Neural cell (in vitro differentiated cells): ENCODE results near the gene ACIN1. TPM values are rescaled to one million over a fixed set of nuclear protein-coding genes. Genes with fewer than 3 reads are reported as not detected.

ENCODE experiments used
- H2AFZ ChIP-seq: fragments of 200-600, 300-800 bp; sonication (generic), shearing (Covaris generic); 2 replicates; pipeline ENCODE4 v1.6.0; 2014; ENCODE audit warnings: low read depth, mild to moderate bottlenecking, antibody characterized with exemption, low read length, moderate library complexity
- H3F3A ChIP-seq: fragments of 200-600 bp; shearing (Covaris generic); 2 replicates; pipeline ENCODE4 v1.6.1; 2016; ENCODE audit warnings: mild to moderate bottlenecking, moderate library complexity, mixed read lengths, antibody characterized with exemption, low read length; ENCODE audit not compliant: insufficient read depth, poor library complexity, severe bottlenecking
- H3K27ac ChIP-seq: fragments of 200-600, 300-800 bp; sonication (generic), shearing (Covaris generic); 2 replicates; pipeline ENCODE4 v1.5.1; 2014; ENCODE audit warnings: mild to moderate bottlenecking, low read length, moderate library complexity
- H3K27me3 ChIP-seq: fragments of 300-800, 200-600 bp; sonication (generic), shearing (Covaris generic); 2 replicates; pipeline ENCODE4 v1.6.0; 2014; ENCODE audit warnings: mild to moderate bottlenecking, low read depth, low read length, moderate library complexity; ENCODE audit not compliant: insufficient read depth
- H3K36me3 ChIP-seq: fragments of 300-800, 200-600 bp; sonication (generic), shearing (Covaris generic); 2 replicates; pipeline ENCODE4 v1.5.1; 2014; ENCODE audit warnings: mild to moderate bottlenecking, antibody characterized with exemption, low read length, moderate library complexity; ENCODE audit not compliant: insufficient read depth
- H3K4me2 ChIP-seq: fragments of 300-800, 200-600 bp; sonication (generic), shearing (Covaris generic); 2 replicates; pipeline ENCODE4 v1.6.0; 2014; ENCODE audit warnings: mild to moderate bottlenecking, low read length
- H3K4me3 ChIP-seq: fragments of 300-800, 200-600 bp; sonication (generic), shearing (Covaris generic); 2 replicates; pipeline ENCODE4 v1.5.1; 2014; ENCODE audit warnings: mild to moderate bottlenecking, low read length, moderate library complexity
- H3K79me2 ChIP-seq: fragments of 200-600 bp; shearing (Covaris generic); replicated peaks from 2 replicates; pipeline ENCODE4 v1.6.0; 2014; ENCODE audit warnings: mild to moderate bottlenecking, low read length, moderate library complexity; ENCODE audit not compliant: insufficient read depth
- H3K9ac ChIP-seq: fragments of 300-800, 200-600 bp; sonication (generic), shearing (Covaris generic); 2 replicates; pipeline ENCODE4 v1.6.1; 2016; ENCODE audit warnings: mild to moderate bottlenecking, low read length, mixed read lengths
- H3K9me2 ChIP-seq: fragments of 200-600 bp; shearing (Covaris generic); 2 replicates; pipeline ENCODE4 v1.6.1; 2016; ENCODE audit warnings: mild to moderate bottlenecking, low read length, mixed read lengths; ENCODE audit not compliant: insufficient read depth
- H3K9me3 ChIP-seq: fragments of 200-600, 300-800 bp; sonication (generic), shearing (Covaris generic); 2 replicates; pipeline ENCODE4 v1.6.1; 2016; ENCODE audit warnings: mild to moderate bottlenecking, mixed run types, low read length, moderate library complexity, mixed read lengths
- H4K20me1 ChIP-seq: fragments of 200-600 bp; shearing (Covaris generic); 2 replicates; pipeline ENCODE4 v1.6.1; 2016; ENCODE audit warnings: mild to moderate bottlenecking, mixed run types; ENCODE audit not compliant: insufficient read depth
- CTCF ChIP-seq: fragments of 450-650 bp; IDR thresholded peaks from 2 replicates; pipeline ENCODE4 v1.5.1; 2014; ENCODE audit warnings: antibody characterized with exemption, mild to moderate bottlenecking, moderate library complexity; ENCODE audit not compliant: poor library complexity, severe bottlenecking
- EP300 ChIP-seq: fragments of 450-650 bp; conservative IDR thresholded peaks from 2 replicates; pipeline ENCODE4 v1.6.1; 2014; ENCODE audit warnings: antibody characterized with exemption, mild to moderate bottlenecking, moderate library complexity; ENCODE audit not compliant: poor library complexity, severe bottlenecking
- EZH2 ChIP-seq: fragments of 200-600, 300-800 bp; shearing (Covaris generic), sonication (generic); IDR thresholded peaks from 2 replicates; pipeline ENCODE4 v1.6.1; 2014; ENCODE audit warnings: antibody characterized with exemption, low read length, borderline replicate concordance, mild to moderate bottlenecking; ENCODE audit not compliant: insufficient read depth, poor library complexity, severe bottlenecking
- MXI1 ChIP-seq: fragments of 450-650 bp; conservative IDR thresholded peaks from 2 replicates; pipeline ENCODE4 v1.6.1; 2014; ENCODE audit warnings: antibody characterized with exemption, mild to moderate bottlenecking; ENCODE audit not compliant: poor library complexity, severe bottlenecking
- POLR2AphosphoS5 ChIP-seq: IDR thresholded peaks from 2 replicates; pipeline ENCODE4 v1.6.1; 2012
- RAD21 ChIP-seq: fragments of 450-650 bp; conservative IDR thresholded peaks from 2 replicates; pipeline ENCODE4 v1.6.1; 2014; ENCODE audit warnings: antibody characterized with exemption, mild to moderate bottlenecking, moderate library complexity
- SMC3 ChIP-seq: fragments of 450-650 bp; conservative IDR thresholded peaks from 2 replicates; pipeline ENCODE4 v1.6.1; 2014; ENCODE audit warnings: antibody characterized with exemption, mild to moderate bottlenecking, moderate library complexity; ENCODE audit not compliant: poor library complexity
- TAF1 ChIP-seq: IDR thresholded peaks from 2 replicates; pipeline ENCODE4 v1.6.1; 2012; ENCODE audit warnings: low read depth
- polyA plus RNA-seq: library from polyadenylated mRNA; depleted of rRNA; stranded (reverse); fragments of >200 nt; gene quantifications from 2 replicates; pipeline ENCODE4 v1.2.3, GENCODE V29; 2014
- TF ChIP-seq, protein P1 (sequence below): IDR thresholded peaks from 2 replicates; pipeline ENCODE4 v1.6.1; 2012; ENCODE audit warnings: borderline replicate concordance

The ACIN1 gene
- polyA plus RNA-seq, 1 donor from 2014 or later = 143 TPM

DNA sequence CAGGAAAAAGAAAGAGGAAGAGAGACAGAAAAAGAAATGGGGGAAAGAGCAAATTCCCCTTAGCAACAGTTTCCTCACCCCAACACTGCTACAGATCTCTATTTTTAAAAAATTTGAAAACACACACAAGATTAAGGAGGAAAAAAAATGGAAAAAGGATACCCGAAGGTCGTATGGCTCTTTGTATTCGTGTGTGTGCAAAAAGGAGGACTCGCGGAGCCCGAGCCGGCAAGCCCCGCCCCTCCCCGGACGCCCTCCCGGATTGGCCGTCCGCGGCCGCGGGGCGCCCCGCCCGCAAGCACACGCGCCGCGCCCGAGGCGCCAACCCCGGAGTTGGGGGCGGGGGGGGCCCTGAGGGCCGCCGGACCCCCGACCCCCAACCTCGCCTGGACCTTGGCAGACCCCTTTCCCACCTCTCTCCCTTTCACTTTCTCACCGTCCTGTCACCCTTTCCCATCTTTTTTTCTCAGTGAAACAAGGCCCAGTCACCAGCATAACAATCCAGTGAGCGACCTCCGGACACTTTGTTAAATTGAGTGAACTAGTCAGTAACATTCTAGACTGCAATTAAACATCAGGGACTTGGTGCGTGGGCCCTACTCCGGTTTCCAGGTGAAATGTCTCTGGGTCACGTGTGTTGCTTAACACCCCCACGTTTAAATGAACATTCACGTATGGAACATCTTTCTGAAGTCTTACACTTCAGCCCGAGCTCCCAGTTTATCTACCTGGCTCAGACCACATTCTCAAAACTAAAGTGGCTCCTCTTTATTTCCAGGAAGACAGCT, 84.8 kb downstream of the ACIN1 start, which contains the start of gene C14orf93:
Gene C14orf93 (minus strand): TSS at position 205 of the 788 bp plus-strand sequence. CDS start 11,120 bp downstream, outside the sequence.
- Histone ChIP-seq H4K20me1 (no peaks in the 10 kb centered on the region), H3K9ac (peak within 1 kb of the TSS; percentile 50), H3K27me3 (no peaks in the 10 kb centered on the region), H3K9me3 (no peaks in the 10 kb centered on the region), H3K4me3 (peak within 1 kb of the TSS; percentile 57), H3K9me2 (no peaks in the 10 kb centered on the region), H2AFZ (no peak within 1 kb of the TSS), H3F3A (peaks cover 4% of the 10 kb centered on the region), H3K4me2 (peak within 1 kb of the TSS; percentile 73), H3K36me3 (no peaks in the 10 kb centered on the region), H3K79me2 (peaks cover 6% of the 10 kb centered on the region), H3K27ac (peak within 1 kb of the TSS; percentile 31)
- TF ChIP-seq, protein P1, sequence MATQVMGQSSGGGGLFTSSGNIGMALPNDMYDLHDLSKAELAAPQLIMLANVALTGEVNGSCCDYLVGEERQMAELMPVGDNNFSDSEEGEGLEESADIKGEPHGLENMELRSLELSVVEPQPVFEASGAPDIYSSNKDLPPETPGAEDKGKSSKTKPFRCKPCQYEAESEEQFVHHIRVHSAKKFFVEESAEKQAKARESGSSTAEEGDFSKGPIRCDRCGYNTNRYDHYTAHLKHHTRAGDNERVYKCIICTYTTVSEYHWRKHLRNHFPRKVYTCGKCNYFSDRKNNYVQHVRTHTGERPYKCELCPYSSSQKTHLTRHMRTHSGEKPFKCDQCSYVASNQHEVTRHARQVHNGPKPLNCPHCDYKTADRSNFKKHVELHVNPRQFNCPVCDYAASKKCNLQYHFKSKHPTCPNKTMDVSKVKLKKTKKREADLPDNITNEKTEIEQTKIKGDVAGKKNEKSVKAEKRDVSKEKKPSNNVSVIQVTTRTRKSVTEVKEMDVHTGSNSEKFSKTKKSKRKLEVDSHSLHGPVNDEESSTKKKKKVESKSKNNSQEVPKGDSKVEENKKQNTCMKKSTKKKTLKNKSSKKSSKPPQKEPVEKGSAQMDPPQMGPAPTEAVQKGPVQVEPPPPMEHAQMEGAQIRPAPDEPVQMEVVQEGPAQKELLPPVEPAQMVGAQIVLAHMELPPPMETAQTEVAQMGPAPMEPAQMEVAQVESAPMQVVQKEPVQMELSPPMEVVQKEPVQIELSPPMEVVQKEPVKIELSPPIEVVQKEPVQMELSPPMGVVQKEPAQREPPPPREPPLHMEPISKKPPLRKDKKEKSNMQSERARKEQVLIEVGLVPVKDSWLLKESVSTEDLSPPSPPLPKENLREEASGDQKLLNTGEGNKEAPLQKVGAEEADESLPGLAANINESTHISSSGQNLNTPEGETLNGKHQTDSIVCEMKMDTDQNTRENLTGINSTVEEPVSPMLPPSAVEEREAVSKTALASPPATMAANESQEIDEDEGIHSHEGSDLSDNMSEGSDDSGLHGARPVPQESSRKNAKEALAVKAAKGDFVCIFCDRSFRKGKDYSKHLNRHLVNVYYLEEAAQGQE = peak; percentile 5
- TF ChIP-seq SMC3 = no peak
- peak; percentile 15 for TF ChIP-seq POLR2AphosphoS5
- no peak for TF ChIP-seq EZH2
- no peak for TF ChIP-seq TAF1
- TF ChIP-seq RAD21 = no peak
- TF ChIP-seq MXI1 = no peak
- no peak for TF ChIP-seq CTCF
- TF ChIP-seq EP300 = no peak

GRCh38 chr14:23009483-23009938, 85.4 kb downstream of the ACIN1 start:
- Histone ChIP-seq H3K9me3 (no peaks in the 10 kb centered on the region), H3K4me2 (peak overlapping the region; percentile 73), H3K4me3 (peak overlapping the region; percentile 57), H3K27me3 (no peaks in the 10 kb centered on the region), H3K9ac (peak overlapping the region; percentile 50), H3K9me2 (no peaks in the 10 kb centered on the region), H3K36me3 (no peaks in the 10 kb centered on the region), H2AFZ (no peak overlapping the region), H4K20me1 (no peaks in the 10 kb centered on the region), H3K27ac (peak overlapping the region; percentile 31), H3F3A (peaks cover 4% of the 10 kb centered on the region), H3K79me2 (peaks cover 6% of the 10 kb centered on the region)
- TF ChIP-seq SMC3 = no peak
- TF ChIP-seq, protein P1 = peak; percentile 17
